NB4 (cell line): Measurements from ENCODE around the gene SETD1B.

ENCODE experiments used
- DNase-seq: peaks from one replicate; pipeline ENCODE4 v3.0.0; 2010; ENCODE audit warnings: low read depth
- H3K4me3 ChIP-seq: one replicate; pipeline ENCODE4 v1.5.1; 2011; ENCODE audit warnings: mild to moderate bottlenecking, low read depth, low read length, moderate library complexity
- CTCF ChIP-seq: IDR thresholded peaks from one replicate; pipeline ENCODE4 v1.5.1; 2012; ENCODE audit warnings: low read depth, low read length
- MAX ChIP-seq: IDR thresholded peaks from 2 replicates; pipeline ENCODE4 v1.6.1; 2011; ENCODE audit warnings: low read depth, low read length
- MYC ChIP-seq: IDR thresholded peaks from 2 replicates; pipeline ENCODE4 v1.6.1; 2011; ENCODE audit warnings: low read depth, low read length
- POLR2A ChIP-seq: IDR thresholded peaks from 2 replicates; pipeline ENCODE4 v1.6.1; 2011; ENCODE audit warnings: mild to moderate bottlenecking; ENCODE audit not compliant: insufficient read length; ENCODE audit errors: extremely low read depth

SETD1B gene

GRCh38 chr12:121812320-121812871 lies 8.6 kb downstream of the SETD1B start:
- peak overlapping the region; percentile 62 for H3K4me3 ChIP-seq
- no peak for DNase-seq
- TF ChIP-seq POLR2A (no peak), MAX (no peak), CTCF (no peak), MYC (no peak)

DNA sequence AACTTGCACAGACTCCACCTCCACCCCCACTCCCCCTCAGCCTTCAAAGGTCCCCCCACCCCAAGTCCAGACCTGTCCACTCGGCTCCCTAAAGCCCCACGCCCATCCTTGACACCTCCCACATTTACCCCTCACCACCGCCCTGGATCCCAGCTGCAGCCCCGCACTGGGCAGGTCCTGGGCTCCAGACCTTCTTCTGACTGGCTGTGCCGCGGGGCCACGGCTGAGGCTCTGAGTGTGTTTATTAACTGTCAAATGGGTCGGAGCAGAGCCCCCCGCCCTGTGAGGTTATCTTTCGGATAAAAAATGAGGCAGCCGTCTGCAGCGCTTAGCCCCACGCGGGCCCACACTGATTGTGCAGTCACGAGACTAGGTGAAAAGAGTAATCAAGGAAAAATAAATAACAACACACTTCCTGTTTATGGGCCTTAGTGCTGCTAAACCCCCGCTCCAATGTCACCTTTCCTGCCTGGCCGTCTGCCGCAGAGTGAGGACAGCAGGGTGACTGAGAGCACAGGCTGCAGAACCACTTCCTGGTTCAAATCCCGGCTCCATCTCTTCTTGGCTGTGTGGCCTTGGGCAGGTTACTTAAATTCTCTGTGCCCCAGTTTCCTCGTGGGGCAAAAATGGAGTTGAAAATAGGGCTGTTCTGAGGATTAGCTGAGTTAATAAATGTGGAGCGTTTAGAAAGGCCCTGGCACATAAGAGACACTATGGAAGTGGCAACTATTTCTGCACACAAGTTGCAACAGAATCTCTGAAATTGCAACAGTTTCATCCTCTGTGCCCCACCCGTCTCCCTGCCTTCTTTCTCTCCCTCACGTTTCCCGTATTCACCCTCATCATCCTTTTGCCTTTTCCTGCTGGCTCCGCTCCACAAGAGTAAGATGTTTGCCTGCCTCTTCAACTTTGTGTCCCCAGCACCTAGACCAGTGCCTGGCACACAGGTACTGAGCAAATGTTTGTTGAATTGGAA lies 9.4 kb downstream of the SETD1B start:
- no peak for DNase-seq
- H3K4me3 ChIP-seq: peak overlapping the region; percentile 17
- TF ChIP-seq MYC (no peak), MAX (no peak)

DNA sequence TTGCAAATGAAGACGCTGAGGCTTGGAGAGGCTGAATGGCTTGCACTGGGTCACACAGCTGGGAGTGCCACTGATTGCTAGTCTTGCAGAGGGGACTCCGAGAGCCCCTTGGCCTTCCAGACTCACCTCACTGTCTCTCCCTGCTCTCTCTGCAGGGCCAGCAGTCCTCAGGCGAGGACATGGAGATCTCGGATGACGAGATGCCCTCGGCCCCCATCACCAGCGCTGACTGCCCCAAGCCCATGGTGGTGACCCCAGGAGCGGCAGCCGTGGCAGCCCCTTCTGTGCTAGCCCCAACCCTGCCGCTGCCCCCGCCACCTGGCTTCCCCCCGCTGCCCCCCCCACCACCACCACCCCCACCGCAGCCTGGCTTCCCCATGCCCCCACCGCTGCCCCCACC lies 10.1 kb downstream of the SETD1B start:
- no peak for DNase-seq
- no peak for TF ChIP-seq CTCF
- no peak for TF ChIP-seq POLR2A
- TF ChIP-seq MAX: no peak
- TF ChIP-seq MYC: no peak
- H3K4me3 ChIP-seq: no peak overlapping the region

DNA sequence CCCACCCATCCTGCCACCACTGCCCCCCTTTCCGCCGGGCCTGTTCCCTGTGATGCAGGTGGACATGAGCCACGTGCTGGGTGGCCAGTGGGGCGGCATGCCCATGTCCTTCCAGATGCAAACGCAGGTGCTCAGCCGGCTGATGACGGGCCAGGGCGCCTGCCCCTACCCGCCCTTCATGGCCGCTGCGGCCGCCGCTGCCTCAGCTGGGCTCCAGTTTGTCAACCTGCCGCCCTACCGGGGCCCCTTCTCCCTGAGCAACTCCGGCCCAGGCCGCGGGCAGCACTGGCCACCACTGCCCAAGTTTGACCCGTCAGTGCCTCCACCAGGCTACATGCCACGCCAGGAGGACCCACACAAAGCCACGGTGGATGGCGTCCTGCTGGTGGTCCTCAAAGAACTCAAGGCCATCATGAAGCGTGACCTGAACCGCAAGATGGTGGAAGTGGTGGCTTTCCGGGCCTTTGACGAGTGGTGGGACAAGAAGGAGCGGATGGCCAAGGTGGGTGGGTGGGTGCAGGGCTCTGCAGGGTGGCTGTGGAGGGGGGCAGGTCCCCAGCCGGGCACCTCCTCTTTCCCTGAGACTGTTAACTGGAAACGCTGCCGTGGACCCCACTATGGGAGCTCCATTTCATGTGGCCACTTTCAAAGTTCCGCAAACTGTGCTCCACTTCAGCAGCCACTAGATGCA lies 10.8 kb downstream of the SETD1B start:
- H3K4me3 ChIP-seq: no peak overlapping the region
- TF ChIP-seq POLR2A (no peak), CTCF (no peak), MAX (no peak), MYC (no peak)
- no peak for DNase-seq

DNA sequence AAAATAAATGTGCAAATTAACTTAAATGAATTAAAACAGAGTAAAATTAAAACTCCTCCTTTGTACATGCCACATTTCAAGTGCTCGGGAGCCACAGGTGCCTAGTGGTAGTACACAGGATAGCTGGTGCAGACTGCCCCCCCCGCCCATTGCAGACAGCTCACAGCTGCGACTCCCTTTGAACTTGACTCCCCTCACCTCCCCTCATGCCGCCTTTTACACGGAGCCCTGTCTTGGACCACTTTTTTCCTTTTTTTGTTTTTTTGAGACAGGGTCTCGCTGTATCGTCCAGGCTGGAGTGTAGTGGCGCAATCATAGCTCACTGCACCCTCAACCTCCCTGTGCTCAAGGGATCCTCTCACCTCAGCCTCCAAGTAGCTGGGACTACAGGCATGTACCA lies 11.5 kb downstream of the SETD1B start:
- no peak for TF ChIP-seq POLR2A
- TF ChIP-seq CTCF: no peak
- TF ChIP-seq MYC: no peak
- no peak for TF ChIP-seq MAX
- H3K4me3 ChIP-seq: no peak overlapping the region
- no peak for DNase-seq
